Epithelial cell of proximal tubule (primary cell): ENCODE measurements around the gene MRPS27. TPM values are rescaled to one million over a fixed set of nuclear protein-coding genes. Genes with fewer than 3 reads are reported as not detected.

ENCODE experiments used
- DNase-seq: peaks from one replicate; pipeline ENCODE4 v3.0.0-alpha.2; 2011; ENCODE audit warnings: low read depth
- H3K4me3 ChIP-seq: 2 replicates; pipeline ENCODE4 v1.5.1; 2011; ENCODE audit warnings: low read depth, mild to moderate bottlenecking, low read length
- CTCF ChIP-seq: conservative IDR thresholded peaks from 2 replicates; pipeline ENCODE4 v1.5.1; 2012; ENCODE audit warnings: low read depth, mild to moderate bottlenecking, low read length
- total RNA-seq: library from RNA; depleted of rRNA; stranded (reverse); fragments of >200 nt; gene quantifications from 2 replicates; pipeline ENCODE4 v1.2.3, GENCODE V29; 2015

Gene MRPS27
- total RNA-seq, 1 donor from 2014 or later, result 54.4 TPM

GRCh38 chr5:72364171-72364570 is 44.1 kb upstream of the MRPS27 start:
- no peak overlapping the region for H3K4me3 ChIP-seq
- TF ChIP-seq CTCF, result no peak

GRCh38 chr5:72363166-72363802 is 43.2 kb upstream of the MRPS27 start:
- DNase-seq, result peak; percentile 63
- no peak for TF ChIP-seq CTCF
- no peak overlapping the region for H3K4me3 ChIP-seq

More at GRCh38 chr5:72364171-72364570, 44.1 kb upstream of the MRPS27 start:
- DNase-seq, result no peak

- TF ChIP-seq CTCF, result no peak
- H3K4me3 ChIP-seq, result no peak overlapping the region
- no peak for DNase-seq
Observed at GRCh38 chr5:72359886-72360285, 39.8 kb upstream of the MRPS27 start.

GRCh38 chr5:72358925-72359324 is 38.9 kb upstream of the MRPS27 start:
- no peak for TF ChIP-seq CTCF

GRCh38 chr5:72356361-72356760 is 36.3 kb upstream of the MRPS27 start:
- H3K4me3 ChIP-seq, result no peak overlapping the region
- no peak for DNase-seq
- no peak for TF ChIP-seq CTCF

More at GRCh38 chr5:72358925-72359324, 38.9 kb upstream of the MRPS27 start:
- no peak for DNase-seq
- no peak overlapping the region for H3K4me3 ChIP-seq

- TF ChIP-seq CTCF, result peak; percentile 75
- DNase-seq, result no peak
Observed at GRCh38 chr5:72355706-72356299, 35.8 kb upstream of the MRPS27 start.

GRCh38 chr5:72353046-72353445 is 33.0 kb upstream of the MRPS27 start:
- H3K4me3 ChIP-seq, result no peak overlapping the region
- no peak for TF ChIP-seq CTCF
- no peak for DNase-seq

More at GRCh38 chr5:72355706-72356299, 35.8 kb upstream of the MRPS27 start:
- H3K4me3 ChIP-seq, result no peak overlapping the region
